ENCODE results near the gene CREBRF. TPM values are rescaled to one million over a fixed set of nuclear protein-coding genes. Genes with fewer than 3 reads are reported as not detected.

The CREBRF gene
- total and polyA plus RNA-seq, 2 donors (not counting 1 experiment from before 2014, with no cell fraction given) = 29.7 to 89.7 TPM

DNA sequence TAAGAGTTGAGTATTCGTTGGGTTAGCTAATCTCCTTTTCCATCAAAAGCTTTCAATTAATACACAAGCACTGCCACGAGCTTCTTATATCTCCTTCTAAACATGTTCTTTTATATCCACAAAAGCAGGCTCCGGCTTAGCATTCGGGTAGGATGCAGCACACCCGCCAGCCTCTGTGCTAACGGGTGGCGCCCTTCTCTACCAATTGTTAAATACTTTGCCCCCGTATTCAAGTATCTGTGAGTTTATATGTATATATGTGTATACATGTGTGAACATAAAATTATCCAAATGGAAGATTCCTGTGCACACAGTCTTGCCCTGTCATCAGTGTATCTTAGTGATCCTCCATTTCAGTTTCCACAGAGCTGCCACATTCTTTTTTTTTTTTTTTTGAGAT is 116.0 kb downstream of the CREBRF start:
- 100% methylated on average over 1 of the region's 8 CpGs for WGBS (ENCODE audit: insufficient coverage)
- ChIA-PET CTCF (no interaction called here), POLR2A (no interaction called here)
- no peak for TF ChIP-seq EZH2 (IDR thresholded peaks at IDR 0.05; ENCODE audit: borderline replicate concordance, insufficient read depth, low read depth, low read length, poor library complexity, severe bottlenecking)
- TF ChIP-seq, protein P1, sequence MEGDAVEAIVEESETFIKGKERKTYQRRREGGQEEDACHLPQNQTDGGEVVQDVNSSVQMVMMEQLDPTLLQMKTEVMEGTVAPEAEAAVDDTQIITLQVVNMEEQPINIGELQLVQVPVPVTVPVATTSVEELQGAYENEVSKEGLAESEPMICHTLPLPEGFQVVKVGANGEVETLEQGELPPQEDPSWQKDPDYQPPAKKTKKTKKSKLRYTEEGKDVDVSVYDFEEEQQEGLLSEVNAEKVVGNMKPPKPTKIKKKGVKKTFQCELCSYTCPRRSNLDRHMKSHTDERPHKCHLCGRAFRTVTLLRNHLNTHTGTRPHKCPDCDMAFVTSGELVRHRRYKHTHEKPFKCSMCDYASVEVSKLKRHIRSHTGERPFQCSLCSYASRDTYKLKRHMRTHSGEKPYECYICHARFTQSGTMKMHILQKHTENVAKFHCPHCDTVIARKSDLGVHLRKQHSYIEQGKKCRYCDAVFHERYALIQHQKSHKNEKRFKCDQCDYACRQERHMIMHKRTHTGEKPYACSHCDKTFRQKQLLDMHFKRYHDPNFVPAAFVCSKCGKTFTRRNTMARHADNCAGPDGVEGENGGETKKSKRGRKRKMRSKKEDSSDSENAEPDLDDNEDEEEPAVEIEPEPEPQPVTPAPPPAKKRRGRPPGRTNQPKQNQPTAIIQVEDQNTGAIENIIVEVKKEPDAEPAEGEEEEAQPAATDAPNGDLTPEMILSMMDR (IDR thresholded peaks at IDR 0.05) = no peak
- H3K36me3 ChIP-seq (replicated peaks in 1 of 2; ENCODE audit: control extremely low read depth in 1 of 2, control insufficient read depth in 1 of 2, extremely low read depth in 1 of 2, insufficient read depth in 2 of 2, low read length in 1 of 2) = no peaks in the 10 kb centered on the region
- H2AFZ ChIP-seq (ENCODE audit: insufficient read depth, low read depth, low read length, poor library complexity, severe bottlenecking) = no peak overlapping the region
- no peak overlapping the region for H3K4me2 ChIP-seq (replicated peaks; ENCODE audit: low read depth, low read length, poor library complexity, severe bottlenecking)
- Mint-ChIP-seq H3K27me3 (peaks cover 4% of the 10 kb centered on the region), H3K9me3 (ENCODE audit: insufficient read depth) (peaks cover 4% of the 10 kb centered on the region), H3K4me3 (no peak overlapping the region), H3K27ac (no peak overlapping the region), H3K4me1 (no peaks in the 10 kb centered on the region)
- no peaks in the 10 kb centered on the region for H4K20me1 ChIP-seq (ENCODE audit: control insufficient read depth, insufficient read depth, low read length, poor library complexity, severe bottlenecking)
- H3K79me2 ChIP-seq (ENCODE audit: control insufficient read depth, insufficient read depth, low read length) = no peaks in the 10 kb centered on the region
- peaks cover 0 to 3% (median 0%) of the 10 kb centered on the region in 4 experiments for H3K27me3 ChIP-seq (replicated peaks in 1 of 4; ENCODE audit: control extremely low read depth in 1 of 4, control insufficient read depth in 3 of 4, insufficient read depth in 4 of 4, low read length in 3 of 4)
- no peak for ATAC-seq (ENCODE audit: low read depth)
- no peak overlapping the region for H3K9ac ChIP-seq (ENCODE audit: low read length)
- H3K4me3 ChIP-seq (ENCODE audit: control extremely low read depth in 1 of 5, extremely low read depth in 1 of 5, insufficient read depth in 1 of 5, low read depth in 2 of 5, low read length in 4 of 5) = no peak overlapping the region
- no peak overlapping the region for H3K27ac ChIP-seq (ENCODE audit: low read length in 2 of 2)
- H3K4me1 ChIP-seq (ENCODE audit: control insufficient read depth in 2 of 2, insufficient read depth in 2 of 2, low read length in 2 of 2) = no peaks in the 10 kb centered on the region
- peaks cover 0 to 7% (median 2%) of the 10 kb centered on the region in 3 donors for H3K9me3 ChIP-seq (ENCODE audit: control extremely low read depth in 1 of 3, control insufficient read depth in 2 of 3, insufficient read depth in 1 of 3, low read length in 2 of 3)
- no peak for DNase-seq
- intact Hi-C loops (cut with micrococcal nuclease) = no loop called here

DNA sequence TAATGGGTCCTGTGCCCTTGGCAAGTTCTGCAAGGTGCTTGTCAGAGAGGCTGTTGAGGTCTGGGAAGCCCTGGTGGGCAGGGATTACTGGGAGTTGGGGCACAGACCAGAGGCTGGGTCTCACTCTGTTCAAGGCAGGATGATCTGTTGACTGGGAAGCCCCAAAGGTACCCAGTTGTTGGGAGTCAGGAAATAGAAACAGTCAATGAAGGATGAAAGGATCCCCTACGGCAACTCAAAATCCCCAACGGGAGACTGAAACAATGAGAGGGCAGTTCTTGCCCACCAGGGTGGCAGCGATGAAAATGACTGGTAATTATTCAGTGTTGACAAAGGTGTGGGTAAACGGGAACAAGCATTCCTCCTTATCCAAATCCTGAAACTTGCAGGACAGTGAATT is 119.4 kb downstream of the CREBRF start:
- Histone ChIP-seq H3K4me2 (replicated peaks; ENCODE audit: low read depth, low read length, poor library complexity, severe bottlenecking) (no peak overlapping the region), H3K36me3 (replicated peaks in 1 of 2; ENCODE audit: control extremely low read depth in 1 of 2, control insufficient read depth in 1 of 2, extremely low read depth in 1 of 2, insufficient read depth in 2 of 2, low read length in 1 of 2) (no peaks in the 10 kb centered on the region), H3K27ac (ENCODE audit: low read length in 2 of 2) (no peak overlapping the region), H3K27me3 (replicated peaks in 1 of 4; ENCODE audit: control extremely low read depth in 1 of 4, control insufficient read depth in 3 of 4, insufficient read depth in 4 of 4, low read length in 3 of 4) (peaks cover 0 to 4% (median 2%) of the 10 kb centered on the region in 4 experiments), H4K20me1 (ENCODE audit: control insufficient read depth, insufficient read depth, low read length, poor library complexity, severe bottlenecking) (no peaks in the 10 kb centered on the region), H3K4me3 (ENCODE audit: control extremely low read depth in 1 of 5, extremely low read depth in 1 of 5, insufficient read depth in 1 of 5, low read depth in 2 of 5, low read length in 4 of 5) (no peak overlapping the region), H3K9ac (ENCODE audit: low read length) (no peak overlapping the region), H3K79me2 (ENCODE audit: control insufficient read depth, insufficient read depth, low read length) (no peaks in the 10 kb centered on the region), H2AFZ (ENCODE audit: insufficient read depth, low read depth, low read length, poor library complexity, severe bottlenecking) (no peak overlapping the region), H3K4me1 (ENCODE audit: control insufficient read depth in 2 of 2, insufficient read depth in 2 of 2, low read length in 2 of 2) (no peaks in the 10 kb centered on the region), H3K9me3 (ENCODE audit: control extremely low read depth in 1 of 3, control insufficient read depth in 2 of 3, insufficient read depth in 1 of 3, low read length in 2 of 3) (peaks cover 0 to 11% (median 2%) of the 10 kb centered on the region in 3 donors)
- no peak overlapping the region for H3K27ac Mint-ChIP-seq
- peaks cover 6% of the 10 kb centered on the region for H3K9me3 Mint-ChIP-seq (ENCODE audit: insufficient read depth)
- POLR2A ChIA-PET = no interaction called here
- intact Hi-C loops (cut with micrococcal nuclease) = no loop called here
- no peaks in the 10 kb centered on the region for H3K4me1 Mint-ChIP-seq
- CTCF ChIA-PET = no interaction called here
- DNase-seq (no peak), ATAC-seq (ENCODE audit: low read depth) (no peak)
- WGBS (ENCODE audit: insufficient coverage) = 80% methylated on average over 2 of the region's 4 CpGs
- no peak overlapping the region for H3K4me3 Mint-ChIP-seq
- no peak for TF ChIP-seq EZH2 (IDR thresholded peaks at IDR 0.05; ENCODE audit: borderline replicate concordance, insufficient read depth, low read depth, low read length, poor library complexity, severe bottlenecking)
- TF ChIP-seq, protein P1 (IDR thresholded peaks at IDR 0.05) = no peak
- peaks cover 9% of the 10 kb centered on the region for H3K27me3 Mint-ChIP-seq

All from B cell (primary cell).